GM12873 (cell line): ENCODE data around the gene TRABD2B.

Source experiments
- TF ChIP-seq, protein P1 (sequence below): IDR thresholded peaks from 2 replicates; pipeline ENCODE4 v1.5.1; 2012; ENCODE audit warnings: low read depth, mild to moderate bottlenecking, moderate library complexity, low read length, control low read depth; ENCODE audit not compliant: insufficient read depth; ENCODE audit errors: missing control alignments

TRABD2B gene

DNA sequence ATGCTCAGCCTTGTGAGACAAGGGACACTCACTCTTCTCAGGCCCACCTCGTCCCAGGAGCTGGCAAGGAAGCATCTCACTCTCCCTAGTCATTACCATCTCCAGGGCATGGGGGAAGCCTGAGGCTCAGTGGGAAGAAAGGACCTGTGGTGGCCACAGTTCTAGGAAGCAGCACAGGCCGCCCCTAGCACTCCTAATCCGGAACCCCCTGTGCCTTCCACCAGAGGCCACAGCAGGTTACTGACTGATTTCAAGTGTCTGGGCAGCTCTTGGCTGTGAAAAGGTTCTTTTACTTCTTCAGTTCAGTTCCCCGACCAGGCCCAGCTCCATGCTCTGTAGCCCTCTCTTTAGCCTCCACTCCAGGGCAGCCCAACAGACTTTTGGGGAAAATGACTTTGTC, 84.4 kb downstream of the TRABD2B start:
- TF ChIP-seq, protein P1, sequence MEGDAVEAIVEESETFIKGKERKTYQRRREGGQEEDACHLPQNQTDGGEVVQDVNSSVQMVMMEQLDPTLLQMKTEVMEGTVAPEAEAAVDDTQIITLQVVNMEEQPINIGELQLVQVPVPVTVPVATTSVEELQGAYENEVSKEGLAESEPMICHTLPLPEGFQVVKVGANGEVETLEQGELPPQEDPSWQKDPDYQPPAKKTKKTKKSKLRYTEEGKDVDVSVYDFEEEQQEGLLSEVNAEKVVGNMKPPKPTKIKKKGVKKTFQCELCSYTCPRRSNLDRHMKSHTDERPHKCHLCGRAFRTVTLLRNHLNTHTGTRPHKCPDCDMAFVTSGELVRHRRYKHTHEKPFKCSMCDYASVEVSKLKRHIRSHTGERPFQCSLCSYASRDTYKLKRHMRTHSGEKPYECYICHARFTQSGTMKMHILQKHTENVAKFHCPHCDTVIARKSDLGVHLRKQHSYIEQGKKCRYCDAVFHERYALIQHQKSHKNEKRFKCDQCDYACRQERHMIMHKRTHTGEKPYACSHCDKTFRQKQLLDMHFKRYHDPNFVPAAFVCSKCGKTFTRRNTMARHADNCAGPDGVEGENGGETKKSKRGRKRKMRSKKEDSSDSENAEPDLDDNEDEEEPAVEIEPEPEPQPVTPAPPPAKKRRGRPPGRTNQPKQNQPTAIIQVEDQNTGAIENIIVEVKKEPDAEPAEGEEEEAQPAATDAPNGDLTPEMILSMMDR = no peak

DNA sequence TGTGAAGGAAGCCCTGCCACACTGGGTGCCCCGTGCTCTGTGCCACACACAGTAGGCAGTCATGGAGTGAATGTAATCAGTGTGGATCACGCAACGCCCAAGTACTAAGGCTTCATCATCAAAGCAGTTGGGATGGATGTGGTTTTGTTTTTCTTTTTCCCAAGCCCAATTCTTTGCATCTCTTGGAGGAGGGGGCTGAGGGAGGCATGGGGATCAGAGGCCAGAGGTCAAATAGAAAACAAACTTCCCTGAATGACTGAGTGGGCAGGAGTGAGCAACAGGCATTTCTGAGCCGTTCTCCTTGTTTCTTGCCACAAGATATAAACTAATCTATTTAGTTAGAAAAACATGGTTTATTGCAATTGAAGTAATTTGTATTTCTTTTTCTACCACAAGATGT, 85.3 kb downstream of the TRABD2B start:
- TF ChIP-seq, protein P1 = no peak

DNA sequence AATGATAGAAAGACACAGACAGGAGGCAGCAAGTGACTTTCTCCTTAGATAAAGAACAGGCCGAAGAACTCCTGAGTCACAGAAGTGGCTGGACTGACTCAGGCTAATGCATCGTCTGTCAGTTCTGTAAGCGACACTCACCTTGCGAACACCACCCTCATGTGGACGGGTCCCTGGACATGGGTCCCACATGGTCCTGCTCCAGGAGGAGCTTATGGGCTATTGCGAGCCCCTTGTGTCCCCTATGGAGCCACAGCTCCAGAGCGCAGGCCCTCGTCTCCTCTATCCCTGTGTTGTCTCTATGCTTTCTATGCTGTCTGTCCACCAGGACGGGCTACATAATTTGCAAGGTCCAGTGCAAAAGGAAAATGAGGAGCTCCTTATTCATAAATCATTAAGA, 85.8 kb downstream of the TRABD2B start:
- TF ChIP-seq, protein P1 = no peak

DNA sequence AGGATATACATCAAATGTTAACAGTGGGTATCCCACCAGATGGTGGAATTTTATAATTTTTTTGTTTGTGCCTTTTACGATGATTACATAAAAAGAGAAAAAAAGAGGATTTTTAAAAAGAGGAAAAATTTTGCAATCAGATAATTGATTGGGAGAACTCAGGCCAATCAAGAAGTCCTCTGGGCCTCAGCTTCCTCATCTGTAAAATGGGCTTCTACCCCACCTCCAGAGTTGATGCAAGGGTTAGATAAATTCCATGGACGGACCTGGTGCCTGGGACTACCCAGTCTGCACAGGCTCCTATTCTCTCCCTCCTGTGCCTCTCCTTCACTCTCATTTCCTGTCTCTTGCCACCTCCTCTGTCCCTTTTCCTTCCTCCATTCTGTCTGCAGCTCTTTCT, 88.9 kb downstream of the TRABD2B start:
- TF ChIP-seq, protein P1 = no peak

DNA sequence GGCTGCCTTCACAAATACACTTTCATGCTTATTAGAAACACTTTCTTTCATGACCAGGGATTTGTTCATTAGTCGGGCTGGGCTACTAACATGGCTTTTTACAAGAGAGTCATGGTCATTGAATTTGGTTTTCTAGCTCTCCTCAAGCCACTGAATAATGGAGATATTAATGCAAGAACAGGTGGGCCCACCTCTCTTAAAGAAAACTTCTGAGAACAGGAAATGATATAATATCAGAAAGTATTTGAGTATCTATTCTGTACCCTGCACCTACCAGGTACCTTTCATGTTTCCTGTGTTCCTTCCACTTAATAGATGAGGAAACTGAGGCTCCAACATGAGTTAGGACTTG, 90.0 kb downstream of the TRABD2B start:
- TF ChIP-seq, protein P1 = no peak

DNA sequence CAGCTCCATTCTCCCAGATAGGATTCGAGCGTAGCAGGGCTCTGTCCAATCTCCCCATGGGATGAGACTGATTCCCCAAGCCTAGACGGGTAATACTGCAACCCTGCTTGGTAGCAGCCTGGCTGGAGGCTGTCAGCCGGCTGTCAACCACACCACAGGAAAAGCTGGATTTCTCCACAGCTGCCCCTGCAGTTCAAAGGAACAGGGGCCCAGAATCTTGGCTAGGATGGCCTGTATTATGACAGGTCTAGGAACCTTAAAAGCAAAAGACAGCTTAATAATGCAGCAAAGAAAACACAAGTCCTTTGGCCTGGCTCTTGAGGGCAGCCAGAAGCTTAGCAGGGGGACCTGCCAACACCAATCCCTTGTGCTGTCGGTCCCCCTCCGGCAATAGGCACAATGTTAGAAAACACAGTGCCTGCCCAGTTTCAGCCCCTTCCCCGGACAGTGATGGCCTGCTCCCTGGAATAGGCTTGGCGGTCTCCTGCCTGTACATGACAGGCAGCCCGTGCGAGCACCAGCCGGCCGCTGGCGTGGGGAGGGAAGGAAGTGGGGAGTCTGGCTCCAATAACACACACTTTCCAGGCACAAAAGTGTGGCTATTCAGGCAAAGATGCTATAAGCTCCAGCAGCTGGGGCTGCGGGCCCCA, 90.5 kb downstream of the TRABD2B start:
- TF ChIP-seq, protein P1 = no peak

DNA sequence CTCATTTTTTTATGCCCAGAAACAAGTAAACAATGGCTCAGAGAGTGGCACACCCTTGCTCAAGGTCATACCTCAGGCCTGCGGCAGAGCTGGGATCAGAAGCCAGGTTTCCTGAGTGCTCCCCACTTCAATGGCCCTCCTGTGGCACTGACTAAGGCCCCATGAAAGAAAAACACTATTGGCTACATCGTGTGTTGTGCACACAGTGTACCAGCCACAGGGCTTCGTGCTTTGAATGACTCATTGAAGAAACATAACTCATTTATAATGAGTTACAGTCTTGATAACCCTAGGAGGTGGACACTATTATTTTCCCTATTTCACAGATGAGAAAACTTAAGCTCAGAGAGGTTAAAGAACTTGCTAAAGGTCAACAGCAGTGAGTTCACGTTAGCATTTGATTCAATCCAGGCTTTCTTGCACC, 91.2 kb downstream of the TRABD2B start:
- TF ChIP-seq, protein P1 = no peak
